GM18907 (cell line): ENCODE measurements around the gene SAP30.
A peak's percentile ranks its signal among the peaks of the same experiment; 100 is the strongest.

Experiments
- ATAC-seq: cut with Tn5 transposase; IDR thresholded peaks from one replicate; pipeline ENCODE4 v1.9.1; 2021; ENCODE audit warnings: mild to moderate bottlenecking, moderate library complexity; ENCODE audit not compliant: unreplicated experiment

Gene SAP30

DNA sequence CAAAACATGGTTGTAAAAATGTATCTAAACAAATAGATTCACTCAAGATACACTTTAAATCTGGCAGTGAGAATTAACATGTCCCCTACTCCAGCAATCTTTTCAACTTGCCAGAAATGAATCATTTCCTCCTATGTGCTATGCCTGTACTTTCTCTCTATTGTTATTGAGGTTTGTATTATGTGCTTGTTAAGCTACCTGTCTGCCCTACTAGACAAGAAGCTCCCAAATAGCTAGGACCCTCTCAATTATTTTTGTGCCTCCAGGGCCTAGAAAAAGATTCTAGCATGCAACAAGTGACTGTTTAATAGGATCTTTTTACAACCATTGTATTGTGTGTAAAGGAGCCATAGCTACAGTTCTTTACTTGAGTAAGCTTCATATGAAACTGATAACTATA lies 3.5 kb upstream of the SAP30 start:
- ATAC-seq: peak; percentile 20

DNA sequence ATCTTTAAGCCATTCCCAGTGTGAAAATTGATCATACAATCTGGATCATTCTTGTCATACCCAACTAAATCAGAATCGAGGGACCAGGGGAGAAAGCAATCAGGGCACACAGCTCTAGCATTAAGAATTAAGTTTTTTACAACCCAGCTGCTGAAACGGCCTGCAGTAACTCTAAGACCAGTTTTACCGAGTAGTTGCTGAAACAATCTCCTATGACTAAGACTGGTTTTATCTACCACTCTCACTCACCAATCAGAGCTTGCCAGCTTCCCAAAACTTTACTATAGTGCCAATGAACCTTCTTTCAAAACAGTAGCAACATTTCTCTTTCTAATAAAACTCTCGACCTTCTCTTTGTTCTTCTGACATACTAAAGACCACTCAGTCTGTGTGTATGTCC lies 2.8 kb upstream of the SAP30 start:
- ATAC-seq: no peak

DNA sequence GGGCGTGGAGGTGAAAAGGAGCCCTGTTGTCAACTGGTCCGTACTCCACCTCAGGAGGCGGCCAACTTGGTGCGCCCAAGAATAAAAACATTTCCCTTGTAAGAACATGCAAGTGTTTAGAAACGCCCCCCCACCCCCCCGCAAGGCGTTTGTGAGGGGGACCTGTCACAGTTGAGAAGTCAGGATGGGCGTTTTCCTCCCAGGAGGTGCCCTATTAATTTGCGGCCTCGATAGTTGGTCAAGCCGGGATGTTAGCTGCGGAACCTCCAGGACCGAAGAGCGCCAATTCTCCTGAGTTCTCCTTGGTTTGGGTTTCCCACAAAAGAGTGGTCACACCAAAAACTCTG lies 651 bp upstream of the SAP30 start:
- ATAC-seq: peak; percentile 15

DNA sequence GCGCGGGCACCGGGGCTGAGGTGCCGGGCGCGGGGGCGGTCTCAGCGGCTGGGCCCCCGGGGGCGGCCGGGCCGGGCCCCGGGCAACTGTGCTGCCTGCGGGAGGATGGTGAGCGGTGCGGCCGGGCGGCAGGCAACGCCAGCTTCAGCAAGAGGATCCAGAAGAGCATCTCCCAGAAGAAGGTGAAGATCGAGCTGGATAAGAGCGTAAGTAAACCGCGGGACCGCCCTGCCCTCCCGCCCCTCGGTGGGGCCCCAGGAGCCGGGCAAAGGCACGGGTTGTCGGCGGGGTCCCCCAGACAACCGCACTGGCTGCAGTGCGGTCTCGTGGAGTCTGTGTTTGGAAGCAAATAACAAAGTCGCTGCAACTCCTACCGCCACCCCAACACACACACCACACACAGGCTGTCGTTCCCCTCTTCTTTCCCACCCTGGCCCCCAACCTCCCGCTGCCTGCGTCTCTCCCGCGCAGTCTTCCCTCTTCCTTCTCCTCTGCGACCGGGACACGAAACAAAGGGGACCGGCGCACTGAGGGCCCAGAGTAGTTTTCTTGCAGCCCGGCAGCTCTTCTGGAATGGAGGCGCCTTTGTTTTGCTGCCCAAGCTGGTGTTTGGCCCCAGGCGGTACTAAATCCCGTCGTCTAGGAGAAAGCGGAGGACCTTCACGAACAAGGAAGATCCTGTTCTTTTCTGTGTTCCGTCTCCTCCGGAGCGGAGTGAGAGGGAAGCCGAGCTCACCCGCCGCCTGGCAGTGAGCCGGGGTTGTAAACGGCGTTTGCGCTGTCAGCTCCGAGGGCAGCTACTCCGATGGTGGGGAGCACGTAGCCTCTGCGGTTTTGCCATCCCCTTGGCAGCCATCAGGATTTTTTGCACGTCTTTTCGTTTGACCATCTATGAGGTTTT lies 788 bp downstream of the SAP30 start:
- peak; percentile 23 for ATAC-seq

DNA sequence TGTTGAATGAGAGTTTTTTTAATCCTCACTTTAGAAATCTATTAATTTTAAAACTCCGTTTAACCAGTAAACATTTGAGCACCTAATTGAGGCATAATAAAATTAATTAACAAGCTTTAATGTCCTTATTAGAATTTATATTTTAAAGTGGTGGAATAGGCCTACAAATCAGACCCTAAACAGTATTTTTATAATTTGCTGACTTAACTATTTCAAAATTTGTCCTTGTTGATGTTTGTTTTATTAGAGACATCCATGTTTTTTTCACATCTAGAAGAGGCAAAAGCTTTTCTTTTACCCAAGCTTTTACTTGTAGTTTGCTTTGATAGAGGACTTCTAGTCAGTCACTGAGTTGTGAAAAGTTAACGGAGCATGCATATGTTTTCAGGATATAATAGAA lies 3.8 kb downstream of the SAP30 start:
- no peak for ATAC-seq

DNA sequence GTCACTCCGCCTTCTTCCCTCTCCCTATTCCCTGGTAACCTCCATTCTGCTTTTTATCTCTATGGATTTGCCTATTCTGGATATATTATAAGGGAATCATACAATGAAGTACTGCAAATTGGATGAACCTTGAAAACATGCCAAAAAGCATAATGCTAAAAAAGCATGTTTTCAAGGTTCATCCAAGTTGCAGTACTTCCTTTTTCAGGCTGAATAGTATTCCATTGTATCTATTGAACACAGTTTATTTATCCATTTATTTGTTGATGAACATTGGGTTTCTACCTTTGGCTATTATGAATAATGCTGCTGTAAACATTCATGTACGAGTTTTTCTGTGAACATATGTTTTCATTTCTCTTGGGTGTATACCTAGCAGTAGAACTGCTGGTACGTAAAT lies 9.2 kb downstream of the SAP30 start:
- ATAC-seq: no peak

DNA sequence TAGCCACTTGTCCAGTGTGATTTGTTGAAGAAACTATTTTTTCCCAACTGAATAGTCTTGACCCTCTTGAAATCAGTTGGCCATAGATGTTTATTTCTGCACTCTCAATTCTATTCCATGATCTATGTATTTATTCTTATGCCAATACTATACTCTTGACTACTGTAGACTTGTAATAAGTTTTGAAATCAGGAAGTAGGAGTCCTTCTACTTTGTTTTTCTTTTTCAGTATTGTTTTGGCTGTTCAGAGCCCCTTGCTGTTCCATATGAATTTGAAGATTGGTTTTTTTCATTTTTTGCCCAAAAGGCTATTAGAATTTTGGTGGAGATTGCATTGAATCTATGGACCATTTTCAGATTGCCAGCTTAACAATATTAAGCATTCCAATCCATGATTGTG lies 10.2 kb downstream of the SAP30 start:
- ATAC-seq: no peak

DNA sequence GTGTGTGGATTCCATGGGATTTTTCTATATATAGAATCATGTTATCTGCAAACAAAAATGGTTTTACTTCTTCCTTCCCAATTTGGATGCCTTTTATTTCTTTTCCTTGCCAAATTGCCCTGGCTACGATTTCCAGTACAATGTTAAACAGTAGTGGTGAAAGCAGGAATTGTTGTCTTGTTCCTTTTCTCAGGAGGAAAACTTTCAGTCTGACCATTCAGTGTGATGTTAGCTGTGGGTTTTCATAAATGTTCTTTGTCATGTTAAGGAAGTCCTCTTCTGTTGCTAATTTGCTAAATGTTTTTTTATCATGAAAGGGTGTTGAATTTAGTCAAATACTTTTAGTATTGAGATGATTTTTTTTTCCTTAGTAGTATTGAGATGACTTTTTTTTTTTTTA lies 10.9 kb downstream of the SAP30 start:
- ATAC-seq: no peak

DNA sequence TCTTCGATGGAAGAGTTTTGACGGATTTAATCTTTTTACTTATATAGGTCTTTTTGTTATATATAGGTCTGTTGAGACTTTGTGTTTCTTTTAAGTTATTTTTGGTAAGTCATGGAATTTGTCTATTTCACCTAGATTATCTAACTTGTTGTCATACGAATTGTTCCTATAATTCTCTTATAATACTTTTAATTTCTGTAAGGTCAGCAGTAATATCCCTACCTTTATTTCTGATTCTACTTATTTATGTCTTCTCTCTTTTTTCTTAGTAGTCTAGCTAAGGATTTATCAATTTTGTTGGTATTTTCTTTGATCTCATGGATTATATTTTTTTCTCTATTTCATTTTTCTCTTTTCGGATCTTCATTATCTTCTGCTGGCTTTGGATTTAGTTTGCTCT lies 11.6 kb downstream of the SAP30 start:
- ATAC-seq: no peak

DNA sequence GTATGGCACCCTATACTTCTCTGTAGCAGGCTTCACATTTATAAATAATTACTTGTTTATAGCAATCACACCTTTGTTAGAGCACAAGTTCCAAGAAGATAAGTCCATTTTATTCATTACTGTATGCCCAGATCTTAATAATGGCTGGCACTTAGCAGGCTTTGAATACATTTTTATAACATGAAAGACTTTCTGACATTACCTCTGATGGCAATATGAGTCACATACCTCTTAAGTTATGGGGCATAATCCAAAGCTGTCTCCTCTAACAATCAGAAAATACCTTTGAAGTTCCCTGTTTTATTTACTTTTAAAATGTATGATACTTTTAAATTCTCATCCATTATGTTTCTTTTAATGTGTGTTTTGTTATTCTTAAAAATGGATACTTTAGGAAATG lies 16.0 kb downstream of the SAP30 start:
- ATAC-seq: no peak

DNA sequence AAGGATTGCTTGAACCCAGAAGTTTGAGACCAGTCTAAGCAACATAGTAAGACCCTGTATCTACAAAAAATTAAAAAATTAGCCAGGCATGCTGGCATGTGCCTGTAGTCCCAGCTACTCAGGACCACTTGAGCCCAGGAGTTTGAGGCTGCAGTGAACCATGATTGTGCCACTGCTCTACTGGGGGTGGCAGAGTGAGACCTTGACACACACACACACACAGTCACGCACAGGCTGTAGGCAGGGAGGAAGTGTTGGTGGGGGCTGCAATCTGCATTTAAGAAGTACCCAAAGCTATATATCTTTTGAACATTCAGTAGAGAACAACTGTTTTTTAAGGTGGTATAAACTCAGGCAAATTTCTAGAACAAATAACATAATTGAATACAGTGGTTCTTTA lies 20.9 kb downstream of the SAP30 start:
- no peak for ATAC-seq

DNA sequence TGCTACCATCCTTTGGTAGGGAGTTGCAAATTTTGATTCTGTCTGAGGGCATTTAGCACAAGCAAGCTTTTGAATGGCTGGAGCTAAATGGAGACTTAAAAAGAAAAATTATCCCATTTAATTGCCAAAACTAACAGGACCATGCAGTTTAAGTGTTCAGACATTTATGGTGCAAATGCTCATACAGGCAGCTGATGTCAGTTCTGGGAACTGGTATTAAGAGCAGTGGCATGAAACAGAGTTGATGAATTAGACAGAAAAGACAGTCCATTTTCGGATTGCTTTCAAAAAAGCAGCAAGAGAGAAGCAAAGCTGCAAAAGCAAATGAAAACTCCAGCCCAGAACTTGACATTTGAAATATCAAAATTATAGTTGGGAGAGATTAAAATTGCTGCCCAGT lies 26.9 kb downstream of the SAP30 start:
- no peak for ATAC-seq

DNA sequence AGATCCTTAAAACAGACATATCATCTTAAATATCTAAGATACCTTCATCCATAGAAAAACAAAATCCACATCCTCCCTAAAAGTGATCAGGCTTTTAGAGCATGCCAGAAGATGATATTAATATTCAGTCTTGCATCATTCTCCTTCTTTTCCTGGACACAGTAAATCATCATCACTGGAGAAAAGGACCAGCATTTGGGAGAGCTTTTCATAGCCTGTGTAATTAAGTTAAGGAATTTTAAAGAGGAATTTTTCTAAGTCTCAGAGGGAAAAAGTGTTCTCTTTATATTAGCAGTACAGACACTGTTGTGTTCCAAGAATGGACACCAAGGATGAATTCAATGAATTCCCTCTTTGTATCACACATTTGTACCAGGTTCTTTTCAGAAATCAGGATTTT lies 27.5 kb downstream of the SAP30 start:
- no peak for ATAC-seq

DNA sequence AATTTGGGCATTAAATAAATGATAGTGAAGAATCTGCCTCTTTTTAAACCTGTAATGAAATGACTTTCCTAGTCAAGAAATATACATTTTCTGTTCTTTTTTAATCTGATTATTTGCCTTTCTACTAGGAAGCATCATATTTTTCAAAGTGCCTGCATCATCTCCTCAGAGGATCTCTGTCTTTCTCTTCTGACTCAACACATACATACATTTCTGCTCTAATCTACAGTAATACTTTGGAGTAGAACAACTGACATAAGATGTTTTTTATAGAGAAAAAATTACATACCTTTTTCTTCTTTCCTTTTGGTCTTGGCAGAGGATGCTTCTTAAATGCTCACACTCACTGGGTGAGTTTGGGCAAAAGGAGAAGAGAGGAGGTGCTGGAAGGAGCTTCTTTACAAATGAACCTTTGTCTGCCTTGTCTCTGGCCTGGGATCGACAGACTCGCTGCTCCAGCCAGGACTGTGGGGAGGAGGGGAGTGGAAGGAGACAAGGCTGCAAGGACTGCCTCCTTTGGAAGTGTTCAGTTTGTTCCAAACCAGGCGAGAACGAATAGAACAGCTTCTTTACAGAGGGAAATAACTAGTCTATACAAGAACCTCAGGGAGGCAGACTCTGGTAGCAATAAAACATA lies 28.1 kb downstream of the SAP30 start, which contains the start of gene SCRG1:
TSS of gene SCRG1 (minus strand) at position 338 of the 637 bp plus-strand sequence. CDS start 7,702 bp downstream, outside the sequence.
- ATAC-seq: no peak

DNA sequence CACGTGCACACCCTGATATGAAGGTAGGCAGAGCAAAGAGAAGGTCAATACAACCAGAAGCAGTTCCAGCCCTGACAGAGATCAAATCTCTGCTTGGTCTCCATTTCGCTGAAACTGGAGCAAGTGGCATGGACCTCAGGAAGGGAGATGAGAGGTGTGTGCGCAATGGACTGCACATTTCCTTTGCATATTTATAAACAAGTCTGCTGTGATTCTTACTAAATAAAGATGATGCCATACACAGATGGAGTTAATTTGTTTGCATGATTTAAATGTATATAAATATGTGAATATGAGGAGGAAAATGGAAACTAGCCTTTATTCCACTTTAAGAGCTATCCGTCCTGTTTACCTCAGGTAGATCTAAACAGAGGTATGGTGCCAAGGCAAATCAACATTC lies 30.3 kb downstream of the SAP30 start:
- no peak for ATAC-seq

DNA sequence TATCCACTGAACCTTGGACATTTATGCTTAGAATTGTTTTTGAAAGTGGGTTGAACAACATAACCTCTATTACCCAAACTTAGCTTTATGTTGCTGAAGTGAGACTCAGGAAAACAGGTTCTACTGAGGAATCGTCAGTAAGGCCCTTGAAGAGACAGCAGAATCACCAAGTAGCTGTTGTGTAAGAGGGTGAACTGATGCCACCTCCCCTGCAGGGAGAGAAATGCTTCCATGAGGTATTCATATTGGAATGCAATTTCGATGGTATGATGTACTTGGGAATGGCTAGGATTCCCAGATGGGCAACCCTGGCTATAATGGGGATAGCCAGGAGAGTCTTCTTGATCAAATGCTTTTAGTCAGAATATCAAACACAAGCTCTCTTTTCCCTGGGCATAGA lies 32.3 kb downstream of the SAP30 start:
- ATAC-seq: no peak

DNA sequence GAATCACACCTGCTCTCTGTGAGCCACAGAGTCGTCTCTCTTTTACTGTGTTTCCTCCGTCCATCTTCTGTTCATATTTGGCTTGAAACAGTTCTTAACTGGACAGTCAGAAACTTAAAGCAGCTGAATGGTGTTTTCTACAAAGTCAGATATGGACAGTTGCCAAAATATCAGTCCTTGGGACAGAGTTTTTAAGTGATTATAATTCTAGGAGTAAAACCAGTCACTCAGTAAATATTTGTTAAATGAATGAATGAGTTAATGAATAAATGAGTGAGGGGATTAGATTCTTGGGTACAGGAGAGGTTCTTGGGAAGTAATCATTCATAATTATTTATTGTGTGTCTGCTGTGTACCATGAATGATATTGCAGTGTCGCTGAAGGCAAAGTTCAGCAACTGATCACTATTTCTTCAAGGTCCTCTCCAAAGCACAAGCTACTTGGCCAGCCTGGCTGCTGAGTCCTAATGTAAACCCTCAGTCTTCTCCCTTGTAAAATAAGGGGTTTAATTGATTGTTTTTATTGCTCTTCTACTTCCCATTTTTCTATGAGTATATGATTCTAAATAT lies 33.6 kb downstream of the SAP30 start:
- ATAC-seq: no peak

DNA sequence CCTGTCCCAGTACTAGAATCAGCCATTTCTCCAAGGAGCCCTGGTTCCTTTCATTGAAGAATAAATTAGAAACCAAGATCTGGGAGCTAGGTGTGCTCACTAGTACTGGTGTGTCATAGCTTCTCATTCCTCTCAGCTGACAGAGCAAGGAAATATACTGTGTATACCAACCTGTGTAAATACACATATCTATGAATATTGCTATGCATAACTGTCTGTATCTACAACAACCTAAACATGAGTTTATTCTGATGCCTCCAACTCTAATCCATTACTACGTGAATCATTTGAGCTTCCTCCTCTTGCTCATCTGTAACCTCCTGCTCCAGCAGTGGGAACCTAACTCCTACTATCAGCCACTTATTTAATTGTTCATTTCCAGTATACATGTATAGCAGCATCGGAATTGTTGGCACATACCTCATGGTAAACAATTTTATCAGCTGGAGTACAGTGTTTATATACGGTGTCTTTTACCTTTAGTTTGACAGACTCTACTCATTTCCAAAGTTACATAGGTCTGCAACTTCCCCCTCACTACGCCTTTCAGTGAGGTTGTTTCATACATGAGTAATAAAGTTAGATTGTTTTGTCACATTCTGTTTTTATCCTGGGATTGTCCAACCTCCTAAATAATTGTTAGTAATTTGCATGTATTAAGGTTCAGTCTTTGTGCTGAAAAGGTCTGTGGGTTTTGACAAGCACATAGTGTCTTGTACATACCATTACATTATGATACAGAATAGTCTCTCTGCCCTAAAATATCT lies 35.3 kb downstream of the SAP30 start:
- peak; percentile 58 for ATAC-seq

DNA sequence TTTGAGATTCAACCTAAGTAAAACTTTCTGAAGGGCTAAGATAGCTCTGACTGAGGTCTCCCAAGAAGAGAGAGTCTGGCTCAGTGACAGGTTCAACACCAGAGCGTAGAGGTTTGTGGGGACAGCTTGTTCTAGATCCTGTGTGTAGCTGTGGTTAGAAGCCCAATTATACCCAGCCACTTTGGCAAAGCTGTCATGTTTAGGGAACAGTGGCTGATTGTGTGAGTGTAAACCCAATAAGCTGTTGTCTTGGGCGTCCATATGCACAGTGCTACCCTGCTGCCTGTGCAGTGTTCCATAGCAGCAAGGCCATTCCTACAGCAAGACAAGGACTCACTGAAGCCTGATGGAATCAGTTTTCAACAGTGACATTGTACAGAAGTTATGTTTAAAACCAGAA lies 39.3 kb downstream of the SAP30 start:
- ATAC-seq: no peak

DNA sequence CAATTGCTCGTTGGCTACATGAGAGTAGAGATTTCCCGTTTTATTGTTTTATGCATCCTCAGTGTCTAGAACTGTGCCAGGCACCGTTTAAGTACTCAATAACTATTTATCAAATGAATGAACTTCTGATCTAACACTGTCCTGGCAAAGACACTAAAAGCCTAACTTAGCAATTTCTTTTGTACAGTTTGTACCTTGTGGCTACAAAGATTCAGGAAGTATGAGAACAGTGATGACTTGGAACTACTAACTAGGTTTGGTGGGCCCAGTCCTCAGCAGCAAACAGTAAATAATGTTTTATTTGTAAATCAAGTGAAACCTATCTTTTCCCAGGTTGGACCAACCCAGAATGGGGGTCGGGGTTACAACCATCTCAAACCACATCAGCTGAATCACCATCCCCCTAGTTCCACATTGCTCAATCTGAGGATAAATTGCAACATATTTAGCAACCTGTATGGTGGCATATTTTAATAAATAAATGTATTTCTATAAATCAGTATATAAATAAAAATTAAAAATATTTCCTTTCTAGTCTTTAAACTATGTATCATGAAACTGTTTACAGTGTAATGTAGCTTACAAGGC lies 40.4 kb downstream of the SAP30 start:
- no peak for ATAC-seq

DNA sequence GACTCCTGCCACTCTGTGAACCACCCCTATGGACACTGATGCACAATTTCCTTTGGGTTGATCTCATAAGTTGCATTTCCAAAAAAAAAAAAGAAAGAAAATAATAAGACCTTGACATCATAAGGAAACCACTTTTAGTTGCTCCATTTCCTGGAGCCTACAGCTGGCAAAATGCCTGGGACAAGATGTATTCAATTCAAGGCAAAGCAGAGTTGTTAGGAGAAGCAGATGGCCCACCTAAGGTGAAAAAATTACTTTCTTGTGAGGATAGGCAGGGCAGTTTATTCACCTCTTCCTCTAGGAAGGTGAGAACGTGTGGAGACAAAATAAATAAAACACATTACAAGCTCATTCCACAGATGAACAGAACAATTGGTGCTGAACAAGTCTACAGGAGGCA lies 42.3 kb downstream of the SAP30 start:
- no peak for ATAC-seq
